Lower leg skin (tissue), 4 donors: ENCODE results near the gene FECH. TPM values are rescaled to one million over a fixed set of nuclear protein-coding genes. Genes with fewer than 3 reads are reported as not detected.
"Not testable (repeated sequence)": the region's sequence is repeated elsewhere in the genome, so short reads cannot be mapped to it uniquely, and the experiment has no call there.

Experiments
- DNase-seq, 2 donors: peaks; one replicate each; pipeline ENCODE4 v3.0.0-alpha.2; 2019; ENCODE audit warnings: low spot score in 2 of 2
- H3K4me3 ChIP-seq: fragments of 200-600 bp; sonication (generic); 2 replicates; pipeline ENCODE4 v1.5.1; 2017; ENCODE audit warnings: mild to moderate bottlenecking, low read depth; ENCODE audit not compliant: poor library complexity, severe bottlenecking
- CTCF ChIP-seq, 3 donors: fragments of 450-650 bp; IDR thresholded peaks; one replicate each; pipeline ENCODE4 v1.5.1; 2016; ENCODE audit warnings: antibody characterized with exemption in 3 of 3, mild to moderate bottlenecking in 3 of 3, moderate library complexity in 2 of 3
- POLR2A ChIP-seq, 2 donors: fragments of 450-650 bp; IDR thresholded peaks; one replicate each; pipeline ENCODE4 v1.6.1; 2016 to 2017; ENCODE audit warnings: antibody characterized with exemption in 2 of 2, mild to moderate bottlenecking in 1 of 2, moderate library complexity in 1 of 2
- WGBS, 2 donors: methylation state at CpG; one replicate each; pipeline ENCODE4 v1.1.5; 2018; 5-methylcytosine and 5-hydroxymethylcytosine counted together
- intact Hi-C: fragments of 100-400 bp; cut with DNase I; formaldehyde crosslinking; loops from one replicate; pipeline ENCODE4 v1.15.0; 2023; ENCODE audit warnings: low total_unique reads
- total RNA-seq, 4 donors: library from RNA; depleted of rRNA; stranded (reverse); fragments of >200 nt; gene quantifications; one replicate each; pipeline ENCODE4 v1.1.0, GENCODE V29; 2016

Gene FECH
- total RNA-seq, 4 donors from 2014 or later, result 22.8 to 75.4 (median 43.6) TPM

- WGBS, 2 donors, result 59 to 72% methylated on average over 13 of the region's 13 CpGs
- H3K4me3 ChIP-seq, result no peak overlapping the region
- DNase-seq, result no peak
Measured at GRCh38 chr18:57527556-57528229, 58.8 kb downstream of the FECH start.

DNA sequence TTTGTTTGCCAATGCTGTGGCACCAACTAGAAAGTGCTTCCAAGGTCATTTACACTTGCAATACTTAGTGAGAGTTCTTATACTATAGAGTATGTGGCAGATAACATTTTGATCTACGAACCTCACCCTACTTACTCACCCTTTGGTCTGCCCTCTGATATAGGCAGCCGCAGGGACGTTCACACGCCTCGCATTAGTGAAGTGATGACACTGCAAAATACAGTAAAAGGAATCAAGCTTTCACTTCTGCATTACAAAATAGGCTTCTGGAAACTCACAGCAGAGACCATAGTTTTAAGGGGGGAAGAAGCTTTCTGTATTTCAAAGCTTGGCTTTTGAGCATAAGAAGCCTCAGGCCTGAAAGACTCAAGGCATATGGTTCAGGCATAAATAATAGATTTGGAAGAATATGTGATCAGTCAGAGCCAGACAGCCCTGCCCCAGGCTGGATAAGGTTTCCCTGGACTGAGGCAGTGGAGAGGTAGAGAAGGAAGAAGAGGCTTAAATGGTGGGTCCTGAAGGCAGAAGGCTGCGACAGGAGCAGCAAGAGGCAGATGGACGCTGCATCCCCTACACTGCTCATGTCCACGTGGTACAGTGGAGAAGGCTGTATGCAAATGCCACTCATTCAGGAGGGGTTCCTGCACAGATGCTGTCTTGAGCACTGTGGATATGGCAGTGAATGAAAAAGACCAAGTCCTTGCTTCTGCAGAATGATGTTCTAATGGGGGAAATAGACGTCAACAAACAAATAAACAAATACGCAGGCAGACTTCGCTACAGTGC lies 63.1 kb downstream of the FECH start:
- intact Hi-C loops, result no loop called here
- TF ChIP-seq CTCF (IDR thresholded peaks at IDR 0.05) (no peak), POLR2A (IDR thresholded peaks at IDR 0.05) (no peak)
- peak in 1 of 2 donors; percentile 48 for DNase-seq
- 71 to 78% methylated on average over 11 of the region's 11 CpGs for WGBS, 2 donors
- no peak overlapping the region for H3K4me3 ChIP-seq

More at GRCh38 chr18:57527556-57528229, 58.8 kb downstream of the FECH start:
- TF ChIP-seq POLR2A (IDR thresholded peaks at IDR 0.05) (no peak), CTCF (IDR thresholded peaks at IDR 0.05) (no peak)
- intact Hi-C loops, result no loop called here

GRCh38 chr18:57522348-57522747 lies 64.2 kb downstream of the FECH start:
- intact Hi-C loops, H3K4me3 ChIP-seq, DNase-seq: not testable (repeated sequence)

GRCh38 chr18:57519668-57520424 lies 66.7 kb downstream of the FECH start:
- no peak overlapping the region for H3K4me3 ChIP-seq
- intact Hi-C loops, result no loop called here
- TF ChIP-seq CTCF (IDR thresholded peaks at IDR 0.05), result no peak
- TF ChIP-seq POLR2A (IDR thresholded peaks at IDR 0.05), result no peak
- 69 to 78% methylated on average over 6 of the region's 7 CpGs for WGBS, 2 donors
- DNase-seq, result peak in 1 of 2 donors; percentile 8

GRCh38 chr18:57518533-57518932 lies 68.0 kb downstream of the FECH start:
- WGBS, 2 donors, result 72 to 86% methylated on average over 10 of the region's 10 CpGs
- DNase-seq, result peak in 1 of 2 donors; percentile 7
- intact Hi-C loops, result no loop called here

More at GRCh38 chr18:57518533-57518932, 68.0 kb downstream of the FECH start:
- no peak for TF ChIP-seq POLR2A (IDR thresholded peaks at IDR 0.05)
- TF ChIP-seq CTCF (IDR thresholded peaks at IDR 0.05), result no peak
- H3K4me3 ChIP-seq, result no peak overlapping the region
